ENCODE results near the gene SELENOW. TPM values are rescaled to one million over a fixed set of nuclear protein-coding genes. Genes with fewer than 3 reads are reported as not detected.
"Not testable (repeated sequence)": the region's sequence is repeated elsewhere in the genome, so short reads cannot be mapped to it uniquely, and the experiment has no call there.

Gene SELENOW
- total RNA-seq, 1 donor from 2014 or later: 450 TPM

- no peaks in the 10 kb centered on the region for H3K36me3 ChIP-seq (ENCODE audit: control insufficient read depth in 3 of 3, insufficient read depth in 3 of 3, low read length in 3 of 3)
- peaks cover 3 to 11% (median 9%) of the 10 kb centered on the region in 3 donors for H3K27me3 ChIP-seq (ENCODE audit: control insufficient read depth in 3 of 3, insufficient read depth in 3 of 3, low read length in 3 of 3)
- H3K4me3 ChIP-seq (ENCODE audit: low read length in 3 of 3): no peak overlapping the region
- H3K27ac ChIP-seq (ENCODE audit: low read depth, low read length): no peak overlapping the region
- H3K9me3 ChIP-seq (ENCODE audit: control insufficient read depth in 3 of 3, low read length in 3 of 3): no peaks in the 10 kb centered on the region
- H3K9ac ChIP-seq (ENCODE audit: low read depth in 1 of 3, low read length in 3 of 3): no peak overlapping the region
- no peaks in the 10 kb centered on the region for H3K4me1 ChIP-seq (ENCODE audit: control insufficient read depth in 3 of 3, insufficient read depth in 3 of 3, low read length in 3 of 3)
These were observed 35.5 kb downstream of the SELENOW start for GRCh38 chr19:47813995-47814328.

DNA sequence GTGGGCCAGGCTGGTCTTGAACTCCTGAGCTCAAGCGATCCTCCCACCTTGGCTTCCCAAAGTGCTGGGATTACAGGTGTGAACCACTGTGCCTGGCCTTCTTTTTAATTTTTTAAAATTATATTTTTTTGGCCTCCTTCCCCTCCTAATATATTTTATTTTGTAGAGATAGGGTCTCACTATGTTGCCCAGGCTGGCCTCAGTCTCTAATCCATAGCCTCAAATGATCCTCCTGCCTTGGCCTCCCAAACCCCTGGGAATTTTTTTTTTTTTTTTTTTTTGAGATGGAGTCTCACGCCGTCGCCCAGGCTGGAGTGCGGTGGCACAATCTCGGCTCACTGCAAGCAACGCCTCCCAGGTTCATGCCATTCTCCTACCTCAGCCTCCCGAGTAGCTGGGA, 37.8 kb downstream of the SELENOW start:
- H3K4me1 ChIP-seq (ENCODE audit: control insufficient read depth in 3 of 3, insufficient read depth in 3 of 3, low read length in 3 of 3); H3K9me3 ChIP-seq (ENCODE audit: control insufficient read depth in 3 of 3, low read length in 3 of 3); H3K36me3 ChIP-seq (ENCODE audit: control insufficient read depth in 3 of 3, insufficient read depth in 3 of 3, low read length in 3 of 3); H3K4me3 ChIP-seq (ENCODE audit: low read length in 3 of 3); H3K27ac ChIP-seq (ENCODE audit: low read depth, low read length); H3K9ac ChIP-seq (ENCODE audit: low read depth in 1 of 3, low read length in 3 of 3): not testable (repeated sequence)
- H3K27me3 ChIP-seq (ENCODE audit: control insufficient read depth in 3 of 3, insufficient read depth in 3 of 3, low read length in 3 of 3): peaks cover 10 to 29% (median 24%) of the 10 kb centered on the region in 3 donors

DNA sequence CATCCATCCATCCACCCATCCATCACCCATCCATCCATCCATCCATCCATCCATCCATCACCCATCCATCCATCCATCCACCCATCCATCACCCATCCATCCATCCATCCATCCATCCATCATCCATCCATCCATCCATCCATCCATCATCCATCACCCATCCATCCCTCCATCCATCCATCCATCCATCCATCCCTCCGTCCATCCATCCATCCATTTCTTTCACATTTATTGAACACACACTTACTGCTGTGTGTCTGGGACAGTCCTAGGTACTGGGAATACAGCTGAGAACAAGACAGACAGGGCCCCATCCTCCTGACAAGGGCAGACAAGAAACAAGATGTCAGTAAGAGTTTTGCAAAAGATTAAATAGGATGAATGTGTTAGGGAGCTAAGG, 39.7 kb downstream of the SELENOW start:
- not testable (repeated sequence) for H3K9ac ChIP-seq (ENCODE audit: low read depth in 1 of 3, low read length in 3 of 3); H3K4me3 ChIP-seq (ENCODE audit: low read length in 3 of 3); H3K4me1 ChIP-seq (ENCODE audit: control insufficient read depth in 3 of 3, insufficient read depth in 3 of 3, low read length in 3 of 3); H3K9me3 ChIP-seq (ENCODE audit: control insufficient read depth in 3 of 3, low read length in 3 of 3); H3K27ac ChIP-seq (ENCODE audit: low read depth, low read length); H3K36me3 ChIP-seq (ENCODE audit: control insufficient read depth in 3 of 3, insufficient read depth in 3 of 3, low read length in 3 of 3)
- H3K27me3 ChIP-seq (ENCODE audit: control insufficient read depth in 3 of 3, insufficient read depth in 3 of 3, low read length in 3 of 3): peaks cover 18 to 40% (median 36%) of the 10 kb centered on the region in 3 donors

- no peak overlapping the region for H3K9ac ChIP-seq (ENCODE audit: low read depth in 1 of 3, low read length in 3 of 3)
- H3K27ac ChIP-seq (ENCODE audit: low read depth, low read length): no peak overlapping the region
- no peaks in the 10 kb centered on the region for H3K36me3 ChIP-seq (ENCODE audit: control insufficient read depth in 3 of 3, insufficient read depth in 3 of 3, low read length in 3 of 3)
- peaks cover 18 to 46% (median 38%) of the 10 kb centered on the region in 3 donors for H3K27me3 ChIP-seq (ENCODE audit: control insufficient read depth in 3 of 3, insufficient read depth in 3 of 3, low read length in 3 of 3)
- H3K9me3 ChIP-seq (ENCODE audit: control insufficient read depth in 3 of 3, low read length in 3 of 3): no peaks in the 10 kb centered on the region
- H3K4me1 ChIP-seq (ENCODE audit: control insufficient read depth in 3 of 3, insufficient read depth in 3 of 3, low read length in 3 of 3): no peaks in the 10 kb centered on the region
- no peak overlapping the region for H3K4me3 ChIP-seq (ENCODE audit: low read length in 3 of 3)
These were observed 41.4 kb downstream of the SELENOW start for GRCh38 chr19:47819858-47820257.

DNA sequence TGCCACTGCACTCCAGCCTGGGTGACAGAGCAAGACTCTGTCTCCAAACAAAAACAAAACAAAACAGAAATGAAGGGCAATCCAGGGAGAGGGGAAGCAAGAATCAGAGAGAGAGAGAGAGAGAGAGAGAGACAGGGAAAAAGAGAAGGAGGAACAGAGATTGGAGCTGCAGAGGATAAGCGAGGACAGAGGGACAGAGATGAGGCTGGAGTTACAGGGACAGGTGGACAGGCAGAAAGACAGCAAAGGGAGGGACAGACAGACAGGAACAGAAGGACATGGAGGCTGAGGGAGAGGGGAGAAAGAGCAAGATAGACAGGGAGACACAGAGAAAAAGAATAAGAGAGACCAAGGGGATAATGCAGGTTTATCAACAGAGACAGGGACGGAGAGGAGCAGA, 41.9 kb downstream of the SELENOW start:
- no peaks in the 10 kb centered on the region for H3K36me3 ChIP-seq (ENCODE audit: control insufficient read depth in 3 of 3, insufficient read depth in 3 of 3, low read length in 3 of 3)
- no peaks in the 10 kb centered on the region for H3K4me1 ChIP-seq (ENCODE audit: control insufficient read depth in 3 of 3, insufficient read depth in 3 of 3, low read length in 3 of 3)
- H3K27ac ChIP-seq (ENCODE audit: low read depth, low read length): no peak overlapping the region
- H3K9me3 ChIP-seq (ENCODE audit: control insufficient read depth in 3 of 3, low read length in 3 of 3): no peaks in the 10 kb centered on the region
- H3K4me3 ChIP-seq (ENCODE audit: low read length in 3 of 3): no peak overlapping the region
- no peak overlapping the region for H3K9ac ChIP-seq (ENCODE audit: low read depth in 1 of 3, low read length in 3 of 3)
- peaks cover 18 to 46% (median 38%) of the 10 kb centered on the region in 3 donors for H3K27me3 ChIP-seq (ENCODE audit: control insufficient read depth in 3 of 3, insufficient read depth in 3 of 3, low read length in 3 of 3)

GRCh38 chr19:47821460-47822020, 43.0 kb downstream of the SELENOW start, which contains the start of gene CRX:
Gene CRX, plus strand, starts transcription at chr19:47821937. Its CDS starts 12,507 bp downstream, at chr19:47834444.
- H3K27ac ChIP-seq (ENCODE audit: low read depth, low read length): no peak within 1 kb of the TSS
- H3K9ac ChIP-seq (ENCODE audit: low read depth in 1 of 3, low read length in 3 of 3): no peak within 1 kb of the TSS
- peaks cover 18 to 46% (median 38%) of the 10 kb centered on the region in 3 donors for H3K27me3 ChIP-seq (ENCODE audit: control insufficient read depth in 3 of 3, insufficient read depth in 3 of 3, low read length in 3 of 3)
- H3K9me3 ChIP-seq (ENCODE audit: control insufficient read depth in 3 of 3, low read length in 3 of 3): no peaks in the 10 kb centered on the region
- no peak within 1 kb of the TSS for H3K4me3 ChIP-seq (ENCODE audit: low read length in 3 of 3)
- H3K36me3 ChIP-seq (ENCODE audit: control insufficient read depth in 3 of 3, insufficient read depth in 3 of 3, low read length in 3 of 3): no peaks in the 10 kb centered on the region
- no peaks in the 10 kb centered on the region for H3K4me1 ChIP-seq (ENCODE audit: control insufficient read depth in 3 of 3, insufficient read depth in 3 of 3, low read length in 3 of 3)

GRCh38 chr19:47824396-47824795, 45.9 kb downstream of the SELENOW start:
- H3K4me3 ChIP-seq (ENCODE audit: low read length in 3 of 3): no peak overlapping the region
- peaks cover 16 to 32% (median 31%) of the 10 kb centered on the region in 3 donors for H3K27me3 ChIP-seq (ENCODE audit: control insufficient read depth in 3 of 3, insufficient read depth in 3 of 3, low read length in 3 of 3)
- no peaks in the 10 kb centered on the region for H3K36me3 ChIP-seq (ENCODE audit: control insufficient read depth in 3 of 3, insufficient read depth in 3 of 3, low read length in 3 of 3)
- H3K4me1 ChIP-seq (ENCODE audit: control insufficient read depth in 3 of 3, insufficient read depth in 3 of 3, low read length in 3 of 3): no peaks in the 10 kb centered on the region
- H3K9ac ChIP-seq (ENCODE audit: low read depth in 1 of 3, low read length in 3 of 3): no peak overlapping the region
- H3K27ac ChIP-seq (ENCODE audit: low read depth, low read length): no peak overlapping the region
- no peaks in the 10 kb centered on the region for H3K9me3 ChIP-seq (ENCODE audit: control insufficient read depth in 3 of 3, low read length in 3 of 3)

DNA sequence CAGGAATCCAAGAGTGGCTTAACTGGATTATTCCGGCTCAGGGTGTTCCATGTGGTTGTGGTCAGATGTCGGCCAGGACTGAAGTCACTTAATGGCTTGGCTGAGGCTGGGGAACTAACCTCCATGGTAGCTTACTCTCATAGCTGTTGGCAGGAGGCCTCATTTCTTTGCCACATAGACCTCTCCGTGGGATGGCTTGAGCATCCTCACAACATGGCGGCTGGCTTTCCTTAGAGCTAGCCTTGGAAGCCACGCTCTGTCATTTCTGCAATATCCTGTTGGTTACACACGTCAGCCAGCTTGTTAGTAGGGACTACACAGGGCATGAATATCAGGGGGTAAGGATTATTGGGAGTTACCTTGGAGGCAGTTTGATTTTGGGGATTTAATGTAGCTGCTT, 48.3 kb downstream of the SELENOW start:
- Histone ChIP-seq H3K27ac (ENCODE audit: low read depth, low read length) (no peak overlapping the region), H3K36me3 (ENCODE audit: control insufficient read depth in 3 of 3, insufficient read depth in 3 of 3, low read length in 3 of 3) (no peaks in the 10 kb centered on the region), H3K4me1 (ENCODE audit: control insufficient read depth in 3 of 3, insufficient read depth in 3 of 3, low read length in 3 of 3) (no peaks in the 10 kb centered on the region), H3K9me3 (ENCODE audit: control insufficient read depth in 3 of 3, low read length in 3 of 3) (no peaks in the 10 kb centered on the region), H3K9ac (ENCODE audit: low read depth in 1 of 3, low read length in 3 of 3) (no peak overlapping the region), H3K27me3 (ENCODE audit: control insufficient read depth in 3 of 3, insufficient read depth in 3 of 3, low read length in 3 of 3) (peaks cover 6 to 14% (median 12%) of the 10 kb centered on the region in 3 donors), H3K4me3 (ENCODE audit: low read length in 3 of 3) (no peak overlapping the region)

DNA sequence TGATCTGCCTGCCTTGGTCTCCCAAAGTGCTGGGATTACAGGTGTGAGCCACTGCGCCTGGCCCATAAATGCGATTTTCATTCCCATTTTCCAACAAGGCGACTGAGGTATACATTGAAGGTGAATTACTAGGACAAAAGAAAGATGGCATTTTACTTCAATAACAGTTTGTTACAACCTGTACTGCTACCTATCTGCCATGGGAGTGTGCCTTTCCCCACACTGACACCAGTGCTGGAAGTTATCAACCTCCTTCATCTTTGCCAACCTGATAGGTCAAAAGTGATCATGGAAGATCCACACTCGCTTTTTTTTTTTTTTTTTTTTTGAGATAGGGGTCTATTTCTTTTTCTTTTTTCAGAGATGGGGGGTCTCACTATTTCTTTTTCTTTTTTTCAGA, 54.2 kb downstream of the SELENOW start:
- no peak overlapping the region for H3K9ac ChIP-seq (ENCODE audit: low read depth in 1 of 3, low read length in 3 of 3)
- no peak overlapping the region for H3K4me3 ChIP-seq (ENCODE audit: low read length in 3 of 3)
- H3K27ac ChIP-seq (ENCODE audit: low read depth, low read length): no peak overlapping the region
- H3K36me3 ChIP-seq (ENCODE audit: control insufficient read depth in 3 of 3, insufficient read depth in 3 of 3, low read length in 3 of 3): no peaks in the 10 kb centered on the region
- no peaks in the 10 kb centered on the region for H3K4me1 ChIP-seq (ENCODE audit: control insufficient read depth in 3 of 3, insufficient read depth in 3 of 3, low read length in 3 of 3)
- H3K9me3 ChIP-seq (ENCODE audit: control insufficient read depth in 3 of 3, low read length in 3 of 3): no peaks in the 10 kb centered on the region
- H3K27me3 ChIP-seq (ENCODE audit: control insufficient read depth in 3 of 3, insufficient read depth in 3 of 3, low read length in 3 of 3): peaks cover 0 to 8% (median 3%) of the 10 kb centered on the region in 3 donors

Data from skeletal muscle tissue (tissue), 4 donors.